Measurements from ENCODE around the gene LGALS12.

DNA sequence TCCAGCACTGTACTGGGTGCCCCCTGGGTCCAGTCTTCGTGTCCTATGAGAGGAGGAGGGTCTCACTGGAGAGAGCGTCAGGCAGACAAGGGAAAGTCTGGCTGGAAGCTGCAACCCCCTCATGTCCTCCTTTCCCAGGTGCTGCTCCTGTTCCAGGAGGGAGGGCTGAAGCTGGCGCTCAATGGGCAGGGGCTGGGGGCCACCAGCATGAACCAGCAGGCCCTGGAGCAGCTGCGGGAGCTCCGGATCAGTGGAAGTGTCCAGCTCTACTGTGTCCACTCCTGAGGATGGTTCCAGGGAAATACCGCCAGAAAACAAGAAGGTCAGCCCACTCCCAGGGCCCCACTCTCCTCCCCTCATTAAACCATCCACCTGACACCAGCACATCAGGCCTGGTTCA lies 10.2 kb downstream of the LGALS12 start:
- TF ChIP-seq POLR2AphosphoS2 (IDR thresholded peaks at IDR 0.05; ENCODE audit: low read depth, low read length): no peak
- no peak for TF ChIP-seq KAT8 (CRISPR knock-in tag; IDR thresholded peaks at IDR 0.05)
- TF ChIP-seq POLR2AphosphoS5 (IDR thresholded peaks at IDR 0.05; ENCODE audit: low read depth, low read length): no peak
- TF ChIP-seq HMGXB4 (CRISPR knock-in tag; IDR thresholded peaks at IDR 0.05; ENCODE audit: borderline replicate concordance in 1 of 2, low read depth in 1 of 2): no peak
- TF ChIP-seq TARDBP (CRISPR knock-in tag; IDR thresholded peaks at IDR 0.05): no peak
- TF ChIP-seq, protein P1, sequence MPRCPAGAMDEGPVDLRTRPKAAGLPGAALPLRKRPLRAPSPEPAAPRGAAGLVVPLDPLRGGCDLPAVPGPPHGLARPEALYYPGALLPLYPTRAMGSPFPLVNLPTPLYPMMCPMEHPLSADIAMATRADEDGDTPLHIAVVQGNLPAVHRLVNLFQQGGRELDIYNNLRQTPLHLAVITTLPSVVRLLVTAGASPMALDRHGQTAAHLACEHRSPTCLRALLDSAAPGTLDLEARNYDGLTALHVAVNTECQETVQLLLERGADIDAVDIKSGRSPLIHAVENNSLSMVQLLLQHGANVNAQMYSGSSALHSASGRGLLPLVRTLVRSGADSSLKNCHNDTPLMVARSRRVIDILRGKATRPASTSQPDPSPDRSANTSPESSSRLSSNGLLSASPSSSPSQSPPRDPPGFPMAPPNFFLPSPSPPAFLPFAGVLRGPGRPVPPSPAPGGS (CRISPR knock-in tag; IDR thresholded peaks at IDR 0.05): no peak
- no peak for TF ChIP-seq MTA3 (CRISPR knock-in tag; IDR thresholded peaks at IDR 0.05)
- no peak for TF ChIP-seq CHD2 (IDR thresholded peaks at IDR 0.05; ENCODE audit: low read depth, low read length)
- TF ChIP-seq ZNF430 (CRISPR knock-in tag; IDR thresholded peaks at IDR 0.05): no peak
- TF ChIP-seq ZNF550 (CRISPR knock-in tag; IDR thresholded peaks at IDR 0.05; ENCODE audit: borderline replicate concordance): no peak
- no peak for TF ChIP-seq BCL6 (CRISPR knock-in tag; IDR thresholded peaks at IDR 0.05)
- TF ChIP-seq ZNF746 (CRISPR knock-in tag; IDR thresholded peaks at IDR 0.05): no peak
